Naive B cell (primary cell): ENCODE results near the gene RFTN1. TPM values are rescaled to one million over a fixed set of nuclear protein-coding genes. Genes with fewer than 3 reads are reported as not detected.

Experiments
- ATAC-seq, 2 donors: fragments of 150-1000 bp; cut with Tn5 transposase; 2 replicates each; pipeline ENCODE4 v1.10.0; 2021; ENCODE audit warnings: low read depth in 2 of 2, mild to moderate bottlenecking in 2 of 2, moderate library complexity in 2 of 2
- DNase-seq: peaks from one replicate; pipeline ENCODE4 v3.0.0; 2022
- H3K27ac Mint-ChIP-seq, 6 donors: one replicate each; pipeline ENCODE4 v1.8.0; 2020 to 2022; ENCODE audit warnings: mild to moderate bottlenecking in 6 of 6, mixed read lengths in 6 of 6, moderate library complexity in 5 of 6, inconsistent platforms in 2 of 6
- H3K27me3 Mint-ChIP-seq, 3 donors: one replicate each; pipeline ENCODE4 v1.8.0; 2021 to 2022; ENCODE audit warnings: mixed read lengths in 3 of 3, mild to moderate bottlenecking in 1 of 3
- H3K36me3 Mint-ChIP-seq, 2 donors: one replicate each; pipeline ENCODE4 v1.8.0; 2020 to 2022; ENCODE audit warnings: mixed read lengths in 2 of 2, inconsistent platforms in 1 of 2, mild to moderate bottlenecking in 1 of 2
- H3K4me1 Mint-ChIP-seq, 3 donors: one replicate each; pipeline ENCODE4 v1.8.0; 2020 to 2022; ENCODE audit warnings: mixed read lengths in 3 of 3, inconsistent platforms in 1 of 3, mild to moderate bottlenecking in 1 of 3, moderate library complexity in 1 of 3
- H3K4me3 Mint-ChIP-seq, 8 donors: one replicate each; pipeline ENCODE4 v1.8.0; 2020 to 2022; ENCODE audit warnings: mild to moderate bottlenecking in 8 of 8, mixed read lengths in 8 of 8, moderate library complexity in 8 of 8, inconsistent platforms in 2 of 8
- H3K9me3 Mint-ChIP-seq, 7 donors: one replicate each; pipeline ENCODE4 v1.8.0; 2020 to 2022; ENCODE audit warnings: mixed read lengths in 7 of 7, mild to moderate bottlenecking in 5 of 7, inconsistent platforms in 2 of 7, moderate library complexity in 1 of 7
- polyA plus RNA-seq, 6 donors: library from polyadenylated mRNA; unstranded; fragments of 300-500 nt; fragmentation: Illumina TruSeq; gene quantifications; one replicate each; pipeline ENCODE4 v1.2.3, GENCODE V29; 2021; ENCODE audit warnings: low read depth in 6 of 6

Gene RFTN1
- polyA plus RNA-seq, 6 donors from 2014 or later: 63.0 to 147 (median 106) TPM

- no peaks in the 10 kb centered on the region for H3K9me3 Mint-ChIP-seq
- peaks cover 18 to 24% of the 10 kb centered on the region in 2 donors for H3K36me3 Mint-ChIP-seq
- peak; percentile 41 for DNase-seq
- H3K4me3 Mint-ChIP-seq: peak overlapping the region in 2 of 8 donors; percentile 22 to 25
- no peaks in the 10 kb centered on the region for H3K27me3 Mint-ChIP-seq
- H3K4me1 Mint-ChIP-seq: peaks cover 28 to 59% (median 33%) of the 10 kb centered on the region in 3 donors
- peak overlapping the region; percentile 75 to 96 (median 79) for H3K27ac Mint-ChIP-seq
- peak; percentile 94 to 95 for ATAC-seq
Observed at GRCh38 chr3:16365491-16366128, 147.9 kb downstream of the RFTN1 start.

GRCh38 chr3:16364963-16365362, 148.5 kb downstream of the RFTN1 start:
- Mint-ChIP-seq H3K27ac (peak overlapping the region in 2 of 6 donors; percentile 57 to 96), H3K9me3 (no peaks in the 10 kb centered on the region), H3K36me3 (peaks cover 15 to 24% of the 10 kb centered on the region in 2 donors), H3K4me3 (peak overlapping the region in 2 of 8 donors; percentile 25 to 33), H3K27me3 (no peaks in the 10 kb centered on the region), H3K4me1 (peaks cover 26 to 53% (median 26%) of the 10 kb centered on the region in 3 donors)
- ATAC-seq (no peak), DNase-seq (no peak)

- peaks cover 27 to 50% (median 28%) of the 10 kb centered on the region in 3 donors for H3K4me1 Mint-ChIP-seq
- ATAC-seq: no peak
- H3K27me3 Mint-ChIP-seq: no peaks in the 10 kb centered on the region
- peaks cover 16 to 18% of the 10 kb centered on the region in 2 donors for H3K36me3 Mint-ChIP-seq
- peak overlapping the region in 2 of 6 donors; percentile 43 to 67 for H3K27ac Mint-ChIP-seq
- peak overlapping the region in 1 of 8 donors; percentile 25 for H3K4me3 Mint-ChIP-seq
- no peak for DNase-seq
- no peaks in the 10 kb centered on the region for H3K9me3 Mint-ChIP-seq
Observed at GRCh38 chr3:16364323-16364722, 149.2 kb downstream of the RFTN1 start.

GRCh38 chr3:16363636-16364035, 149.9 kb downstream of the RFTN1 start:
- H3K36me3 Mint-ChIP-seq: peaks cover 15 to 20% of the 10 kb centered on the region in 2 donors
- DNase-seq (no peak), ATAC-seq (no peak)
- H3K4me1 Mint-ChIP-seq: peaks cover 29 to 50% (median 31%) of the 10 kb centered on the region in 3 donors
- H3K27ac Mint-ChIP-seq: no peak overlapping the region
- no peak overlapping the region for H3K4me3 Mint-ChIP-seq
- no peaks in the 10 kb centered on the region for H3K27me3 Mint-ChIP-seq
- H3K9me3 Mint-ChIP-seq: no peaks in the 10 kb centered on the region

- peaks cover 16 to 20% of the 10 kb centered on the region in 2 donors for H3K36me3 Mint-ChIP-seq
- H3K4me3 Mint-ChIP-seq: no peak overlapping the region
- H3K27me3 Mint-ChIP-seq: no peaks in the 10 kb centered on the region
- ATAC-seq (no peak), DNase-seq (no peak)
- H3K27ac Mint-ChIP-seq: peak overlapping the region in 2 of 6 donors; percentile 26 to 79
- no peaks in the 10 kb centered on the region for H3K9me3 Mint-ChIP-seq
- peaks cover 29 to 48% (median 31%) of the 10 kb centered on the region in 3 donors for H3K4me1 Mint-ChIP-seq
Observed at GRCh38 chr3:16362770-16363169, 150.7 kb downstream of the RFTN1 start.

GRCh38 chr3:16361087-16361486, 152.4 kb downstream of the RFTN1 start:
- no peak for ATAC-seq
- peak overlapping the region in 1 of 6 donors; percentile 46 for H3K27ac Mint-ChIP-seq
- DNase-seq: no peak
- H3K27me3 Mint-ChIP-seq: no peaks in the 10 kb centered on the region
- H3K36me3 Mint-ChIP-seq: peaks cover 18 to 28% of the 10 kb centered on the region in 2 donors
- H3K4me3 Mint-ChIP-seq: no peak overlapping the region
- peaks cover 27 to 38% (median 33%) of the 10 kb centered on the region in 3 donors for H3K4me1 Mint-ChIP-seq
- no peaks in the 10 kb centered on the region for H3K9me3 Mint-ChIP-seq

- Mint-ChIP-seq H3K27me3 (no peaks in the 10 kb centered on the region), H3K27ac (peak overlapping the region in 3 of 6 donors; percentile 49 to 78 (median 73)), H3K36me3 (peaks cover 25 to 33% of the 10 kb centered on the region in 2 donors), H3K4me1 (peaks cover 19 to 24% (median 22%) of the 10 kb centered on the region in 3 donors), H3K9me3 (no peaks in the 10 kb centered on the region), H3K4me3 (no peak overlapping the region)
- no peak for DNase-seq
- ATAC-seq: peak; percentile 25 to 45
Observed at GRCh38 chr3:16359331-16359730, 154.2 kb downstream of the RFTN1 start.

- Mint-ChIP-seq H3K4me1 (peaks cover 19 to 24% (median 22%) of the 10 kb centered on the region in 3 donors), H3K4me3 (no peak overlapping the region), H3K36me3 (peaks cover 25 to 35% of the 10 kb centered on the region in 2 donors), H3K27ac (peak overlapping the region in 1 of 6 donors; percentile 33), H3K9me3 (no peaks in the 10 kb centered on the region), H3K27me3 (no peaks in the 10 kb centered on the region)
- ATAC-seq: no peak
- no peak for DNase-seq
Observed at GRCh38 chr3:16358336-16358735, 155.2 kb downstream of the RFTN1 start.

- DNase-seq (no peak), ATAC-seq (no peak)
- peaks cover 28 to 43% of the 10 kb centered on the region in 2 donors for H3K36me3 Mint-ChIP-seq
- peaks cover 19 to 24% (median 22%) of the 10 kb centered on the region in 3 donors for H3K4me1 Mint-ChIP-seq
- H3K27ac Mint-ChIP-seq: peak overlapping the region in 1 of 6 donors; percentile 40
- no peak overlapping the region for H3K4me3 Mint-ChIP-seq
- H3K27me3 Mint-ChIP-seq: no peaks in the 10 kb centered on the region
- H3K9me3 Mint-ChIP-seq: no peaks in the 10 kb centered on the region
Observed at GRCh38 chr3:16357186-16358121, 156.0 kb downstream of the RFTN1 start.

- Mint-ChIP-seq H3K4me1 (peaks cover 11 to 20% (median 13%) of the 10 kb centered on the region in 3 donors), H3K27ac (no peak overlapping the region), H3K27me3 (no peaks in the 10 kb centered on the region), H3K9me3 (no peaks in the 10 kb centered on the region), H3K36me3 (peaks cover 24 to 41% of the 10 kb centered on the region in 2 donors), H3K4me3 (no peak overlapping the region)
- ATAC-seq: no peak
- DNase-seq: no peak
Observed at GRCh38 chr3:16355828-16356227, 157.7 kb downstream of the RFTN1 start.

GRCh38 chr3:16354291-16354690, 159.2 kb downstream of the RFTN1 start:
- Mint-ChIP-seq H3K27ac (peak overlapping the region in 1 of 6 donors; percentile 8), H3K36me3 (peaks cover 34 to 46% of the 10 kb centered on the region in 2 donors)
- ATAC-seq: no peak

GRCh38 chr3:16352428-16352827, 161.1 kb downstream of the RFTN1 start:
- peaks cover 37 to 58% of the 10 kb centered on the region in 2 donors for H3K36me3 Mint-ChIP-seq
- H3K27ac Mint-ChIP-seq: peak overlapping the region in 4 of 6 donors; percentile 21 to 82 (median 52)
- no peaks in the 10 kb centered on the region for H3K9me3 Mint-ChIP-seq
- DNase-seq (no peak), ATAC-seq (no peak)
- no peaks in the 10 kb centered on the region for H3K27me3 Mint-ChIP-seq
- H3K4me1 Mint-ChIP-seq: peaks cover 5 to 16% (median 12%) of the 10 kb centered on the region in 3 donors
- no peak overlapping the region for H3K4me3 Mint-ChIP-seq

More at GRCh38 chr3:16354291-16354690, 159.2 kb downstream of the RFTN1 start:
- no peak for DNase-seq
- Mint-ChIP-seq H3K4me1 (peaks cover 9 to 17% (median 12%) of the 10 kb centered on the region in 3 donors), H3K27me3 (no peaks in the 10 kb centered on the region), H3K4me3 (no peak overlapping the region), H3K9me3 (no peaks in the 10 kb centered on the region)

GRCh38 chr3:16350597-16351318, 162.7 kb downstream of the RFTN1 start:
- Mint-ChIP-seq H3K9me3 (peaks cover 0 to 2% (median 0%) of the 10 kb centered on the region in 7 donors), H3K27me3 (no peaks in the 10 kb centered on the region), H3K36me3 (peaks cover 46 to 60% of the 10 kb centered on the region in 2 donors), H3K27ac (peak overlapping the region in 3 of 6 donors; percentile 49 to 88 (median 79)), H3K4me3 (no peak overlapping the region), H3K4me1 (peaks cover 7 to 18% (median 13%) of the 10 kb centered on the region in 3 donors)
- DNase-seq: no peak
- no peak for ATAC-seq
